Activated CD8-positive, alpha-beta T cell treated with anti-CD3 and anti-CD28 coated beads, Interleukin-2, amount 10 ng/mL, durations not matched to agents 7 days and 5 days (primary cell): Measurements from ENCODE around the gene IL13RA1. TPM values are rescaled to one million over a fixed set of nuclear protein-coding genes. Genes with fewer than 3 reads are reported as not detected.
"Not testable (repeated sequence)": the region's sequence is repeated elsewhere in the genome, so short reads cannot be mapped to it uniquely, and the experiment has no call there.

Experiments used
- ATAC-seq: fragments of 150-1000 bp; cut with Tn5 transposase; one replicate; pipeline ENCODE4 v1.10.0; 2021; ENCODE audit warnings: moderate library complexity
- CTCF ChIA-PET: fragments of 350-600 bp; sonication (Branson Sonifier 250); formaldehyde crosslinking; loops from one replicate; lab custom pipeline; 2021; ENCODE audit warnings: antibody characterized with exemption; lab: Charles Lee
- POLR2A ChIA-PET: fragments of 350-600 bp; sonication (Branson Sonifier 250); formaldehyde crosslinking; loops from one replicate; lab custom pipeline; 2021; ENCODE audit warnings: antibody characterized with exemption; lab: Charles Lee
- DNase-seq: peaks from one replicate; pipeline ENCODE4 v3.0.0-alpha.2; 2020
- H3K27ac Mint-ChIP-seq: one replicate; pipeline ENCODE4 v1.8.0; 2021; ENCODE audit warnings: mild to moderate bottlenecking, mixed read lengths
- H3K27me3 Mint-ChIP-seq: one replicate; pipeline ENCODE4 v1.8.0; 2021; ENCODE audit warnings: low read depth, mixed read lengths
- H3K36me3 Mint-ChIP-seq: one replicate; pipeline ENCODE4 v1.8.0; 2021; ENCODE audit warnings: low read depth, mixed read lengths
- H3K4me1 Mint-ChIP-seq: one replicate; pipeline ENCODE4 v1.8.0; 2021; ENCODE audit warnings: low read depth, mixed read lengths
- H3K4me3 Mint-ChIP-seq: one replicate; pipeline ENCODE4 v1.8.0; 2021; ENCODE audit warnings: mild to moderate bottlenecking, mixed read lengths
- H3K9me3 Mint-ChIP-seq: one replicate; pipeline ENCODE4 v1.8.0; 2022; ENCODE audit warnings: mixed read lengths; ENCODE audit not compliant: insufficient read depth
- total RNA-seq, 2 experiments: library from RNA; stranded (reverse); gene quantifications; one replicate each; pipeline ENCODE4 v1.2.3, GENCODE V29; 2021

Gene IL13RA1
- under 1 TPM in 1 of 2 experiments, not detected in 1; 0.05 TPM for total RNA-seq

DNA sequence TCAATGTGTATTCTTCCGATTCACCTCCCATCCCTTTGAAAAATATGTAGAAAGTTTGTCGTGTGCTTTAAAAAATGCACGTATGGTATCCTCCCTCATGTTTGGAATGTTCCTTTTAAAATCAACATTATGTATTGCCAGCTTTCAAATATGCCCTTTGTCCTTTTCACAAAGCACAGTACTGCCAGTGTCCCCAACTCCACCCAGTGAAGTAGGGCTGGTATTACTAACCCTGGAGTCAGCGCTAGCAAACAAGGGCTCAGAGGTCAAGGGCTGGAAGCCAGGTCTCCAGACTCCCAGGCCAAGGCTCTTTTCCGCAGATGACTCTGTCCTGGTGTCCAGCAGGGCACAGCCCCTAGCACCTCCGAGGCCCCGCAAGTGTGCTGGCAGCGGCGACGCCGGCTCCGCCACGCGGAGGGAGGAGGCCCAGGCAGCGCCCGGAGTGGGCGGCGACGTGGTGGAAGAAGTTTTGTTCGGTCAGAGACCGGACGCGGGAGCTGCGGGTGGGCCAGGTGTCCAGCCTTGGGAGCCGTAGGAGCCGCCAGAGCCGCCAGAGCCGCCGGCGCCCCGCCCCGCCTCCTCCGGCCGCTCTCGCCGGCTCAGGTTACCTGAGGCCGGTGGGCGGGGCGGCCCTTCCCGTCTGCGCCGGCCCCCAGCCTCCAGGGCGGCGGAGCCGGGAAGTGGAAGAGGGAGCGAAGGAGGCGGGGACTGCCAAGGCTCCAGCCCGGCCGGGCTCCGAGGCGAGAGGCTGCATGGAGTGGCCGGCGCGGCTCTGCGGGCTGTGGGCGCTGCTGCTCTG lies at the start of gene IL13RA1:
Gene IL13RA1, plus strand, starts transcription at position 720 of the 799 bp plus-strand sequence. Its CDS starts 33 bp downstream, at position 753.
- ChIA-PET POLR2A (interaction anchor here (0.6 kb wide), 1 partner anchor 22 kb away, joined by 4 read pairs; no protein-coding TSS in a partner anchor), CTCF (no interaction called here)
- H3K27me3 Mint-ChIP-seq, result peaks cover 30% of the 10 kb centered on the region
- no peaks in the 10 kb centered on the region for H3K36me3 Mint-ChIP-seq
- no peak within 1 kb of the TSS for H3K27ac Mint-ChIP-seq
- ATAC-seq (peak; percentile 80), DNase-seq (no peak)
- H3K4me1 Mint-ChIP-seq, result peaks cover 3% of the 10 kb centered on the region
- H3K4me3 Mint-ChIP-seq, result peak within 1 kb of the TSS; percentile 15
- no peaks in the 10 kb centered on the region for H3K9me3 Mint-ChIP-seq

DNA sequence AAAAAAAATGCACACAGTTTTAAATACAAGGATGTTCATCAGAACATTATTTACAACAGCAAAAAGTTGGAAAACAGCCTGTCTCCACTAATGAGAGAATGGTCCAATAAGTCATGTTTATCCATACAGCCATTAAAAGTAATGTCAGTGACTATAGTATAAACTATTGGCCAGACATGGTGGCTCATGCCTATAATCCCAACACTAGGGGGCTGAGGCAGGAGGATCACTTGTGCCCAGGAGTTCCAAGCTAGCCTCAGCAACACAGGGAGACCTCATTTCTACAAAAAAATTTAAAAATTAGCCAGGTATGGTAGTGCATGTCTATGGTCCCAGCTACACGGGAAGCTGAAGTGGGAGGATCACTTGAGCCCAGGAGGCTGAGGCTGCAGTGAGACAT lies 48.1 kb upstream of the IL13RA1 start:
- Mint-ChIP-seq H3K9me3 (no peaks in the 10 kb centered on the region), H3K4me1 (no peaks in the 10 kb centered on the region), H3K27me3 (no peaks in the 10 kb centered on the region), H3K4me3 (no peak overlapping the region), H3K36me3 (peaks cover 14% of the 10 kb centered on the region), H3K27ac (no peak overlapping the region)
- POLR2A ChIA-PET, result no interaction called here
- DNase-seq, result no peak
- ATAC-seq, result no peak
- CTCF ChIA-PET, result no interaction called here

DNA sequence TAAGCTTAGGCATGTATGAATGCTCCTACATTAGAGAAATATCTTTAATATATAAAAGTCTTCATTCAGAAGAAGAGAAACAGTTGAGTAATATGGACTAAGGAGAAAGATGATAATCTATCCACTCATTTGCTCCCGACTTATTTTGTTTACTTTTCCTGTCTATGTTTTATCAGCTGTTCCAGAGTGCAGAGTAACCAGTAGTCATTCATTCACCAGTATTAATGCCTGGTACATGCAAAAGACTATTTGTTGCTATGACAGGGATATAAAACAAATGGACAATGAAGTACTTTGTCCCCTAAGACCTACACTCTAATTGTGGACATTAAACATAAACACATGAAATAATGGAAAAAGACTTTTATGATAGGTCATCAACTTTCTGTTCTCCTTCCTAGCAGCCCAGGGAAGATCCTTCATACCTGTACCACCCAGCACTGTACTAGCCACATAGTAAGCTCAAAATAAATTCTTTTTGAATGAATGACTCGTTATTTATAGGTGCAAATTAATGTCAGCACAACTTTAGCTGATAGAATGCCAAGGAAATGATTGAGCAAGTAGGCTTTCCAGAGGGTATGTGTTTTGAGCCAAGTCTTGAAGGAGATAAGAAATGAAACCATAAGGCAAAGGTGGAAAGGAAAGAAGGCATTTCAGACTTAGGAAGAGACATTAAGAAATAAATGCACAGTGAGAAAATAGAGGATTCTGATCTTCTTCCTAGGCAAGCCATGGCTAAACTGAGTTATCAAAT lies 45.0 kb upstream of the IL13RA1 start:
- ChIA-PET POLR2A (no interaction called here), CTCF (no interaction called here)
- no peaks in the 10 kb centered on the region for H3K4me1 Mint-ChIP-seq
- H3K9me3 Mint-ChIP-seq, result no peaks in the 10 kb centered on the region
- H3K27me3 Mint-ChIP-seq, result no peaks in the 10 kb centered on the region
- no peak overlapping the region for H3K4me3 Mint-ChIP-seq
- no peak overlapping the region for H3K27ac Mint-ChIP-seq
- no peak for ATAC-seq
- peaks cover 20% of the 10 kb centered on the region for H3K36me3 Mint-ChIP-seq
- no peak for DNase-seq

DNA sequence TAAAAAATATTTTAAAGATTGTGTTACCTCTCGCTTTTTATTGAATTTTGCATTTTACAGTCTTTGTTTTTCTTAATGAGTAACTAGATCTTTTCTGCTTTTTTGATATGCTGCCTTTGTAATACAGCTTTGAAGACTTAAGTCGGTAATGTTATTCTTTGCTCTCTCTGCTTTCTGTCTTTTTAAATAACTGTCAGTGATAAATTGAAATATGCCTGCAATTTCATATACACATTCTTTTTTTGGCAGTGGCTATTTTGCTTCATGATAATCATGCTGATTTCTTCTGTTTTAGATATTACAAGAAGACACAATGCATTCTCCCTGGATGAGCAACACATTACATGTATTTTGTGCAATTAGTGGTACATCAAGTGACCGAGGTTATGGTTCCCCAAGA lies 42.0 kb upstream of the IL13RA1 start:
- H3K4me3 Mint-ChIP-seq, result no peak overlapping the region
- H3K36me3 Mint-ChIP-seq, result peaks cover 27% of the 10 kb centered on the region
- POLR2A ChIA-PET, result no interaction called here
- no peak for DNase-seq
- no peaks in the 10 kb centered on the region for H3K27me3 Mint-ChIP-seq
- CTCF ChIA-PET, result no interaction called here
- H3K4me1 Mint-ChIP-seq, result no peaks in the 10 kb centered on the region
- H3K9me3 Mint-ChIP-seq, result no peaks in the 10 kb centered on the region
- H3K27ac Mint-ChIP-seq, result no peak overlapping the region
- no peak for ATAC-seq

DNA sequence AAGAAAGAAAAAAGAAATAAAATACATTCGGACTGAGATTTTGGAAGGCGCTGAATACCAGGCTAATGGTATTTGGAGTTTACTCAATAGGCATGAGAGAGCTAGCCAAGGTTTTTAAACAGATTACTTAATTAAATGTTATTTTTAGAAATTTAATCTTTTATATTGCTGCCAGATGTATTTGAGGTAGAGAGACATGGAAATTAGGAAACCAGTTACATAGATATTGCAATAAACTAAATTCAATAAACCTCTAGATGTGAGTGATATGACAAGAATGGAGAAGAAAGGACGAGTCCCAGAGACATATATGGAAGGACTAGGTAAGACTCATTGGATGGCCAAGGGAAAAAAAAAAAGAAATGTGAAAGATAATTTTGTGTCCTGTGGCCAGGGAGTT lies 38.5 kb upstream of the IL13RA1 start:
- no peak overlapping the region for H3K4me3 Mint-ChIP-seq
- H3K27me3 Mint-ChIP-seq, result no peaks in the 10 kb centered on the region
- no peak for ATAC-seq
- H3K9me3 Mint-ChIP-seq, result no peaks in the 10 kb centered on the region
- no peak overlapping the region for H3K27ac Mint-ChIP-seq
- no peak for DNase-seq
- H3K4me1 Mint-ChIP-seq, result no peaks in the 10 kb centered on the region
- ChIA-PET POLR2A (no interaction called here), CTCF (no interaction called here)
- peaks cover 24% of the 10 kb centered on the region for H3K36me3 Mint-ChIP-seq

DNA sequence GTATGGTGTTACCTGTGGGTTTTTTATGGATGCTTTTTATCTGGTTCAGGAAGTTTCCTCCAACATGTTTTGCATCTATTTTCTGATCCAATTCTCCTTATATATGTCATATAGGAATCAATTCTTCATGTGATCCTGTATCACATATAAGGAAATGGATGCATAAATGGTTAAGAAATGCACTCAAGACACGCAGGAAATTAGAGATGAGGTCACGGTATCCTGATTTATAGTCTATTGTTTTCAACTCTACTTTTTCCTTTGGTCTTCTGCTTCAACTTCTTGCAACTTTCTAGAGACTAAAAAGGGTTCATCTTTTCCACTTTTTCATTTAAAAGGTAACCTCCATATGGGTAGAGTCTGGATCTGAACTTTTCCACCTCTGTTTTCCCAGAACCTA lies 33.6 kb upstream of the IL13RA1 start:
- no peaks in the 10 kb centered on the region for H3K9me3 Mint-ChIP-seq
- H3K36me3 Mint-ChIP-seq, result peaks cover 10% of the 10 kb centered on the region
- ATAC-seq, result no peak
- no peak overlapping the region for H3K27ac Mint-ChIP-seq
- ChIA-PET CTCF (no interaction called here), POLR2A (no interaction called here)
- no peaks in the 10 kb centered on the region for H3K27me3 Mint-ChIP-seq
- DNase-seq, result no peak
- H3K4me1 Mint-ChIP-seq, result no peaks in the 10 kb centered on the region
- no peak overlapping the region for H3K4me3 Mint-ChIP-seq

DNA sequence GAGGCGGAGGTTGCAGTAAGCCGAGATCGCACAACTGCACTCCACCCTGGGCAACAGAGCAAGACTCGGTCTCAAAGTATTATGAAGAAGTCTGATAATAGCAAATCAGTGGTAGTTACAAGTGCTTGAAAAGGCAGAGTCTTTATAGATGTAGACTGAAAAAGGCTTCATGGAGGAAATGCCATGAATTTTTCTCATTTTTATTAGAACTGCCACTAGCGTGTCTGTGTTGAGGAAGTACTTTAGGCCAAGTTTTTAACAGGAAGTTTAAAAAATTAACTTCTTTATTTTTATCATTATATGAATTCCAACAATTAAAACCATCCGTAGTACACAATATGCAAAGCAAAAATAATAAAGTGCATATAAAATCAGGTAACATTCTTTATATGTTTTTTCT lies 32.8 kb upstream of the IL13RA1 start:
- ChIA-PET CTCF (no interaction called here), POLR2A (no interaction called here)
- DNase-seq (no peak), ATAC-seq (no peak)
- Mint-ChIP-seq H3K27ac (no peak overlapping the region), H3K27me3 (no peaks in the 10 kb centered on the region), H3K4me3 (no peak overlapping the region), H3K36me3 (peaks cover 9% of the 10 kb centered on the region), H3K4me1 (no peaks in the 10 kb centered on the region), H3K9me3 (no peaks in the 10 kb centered on the region)

DNA sequence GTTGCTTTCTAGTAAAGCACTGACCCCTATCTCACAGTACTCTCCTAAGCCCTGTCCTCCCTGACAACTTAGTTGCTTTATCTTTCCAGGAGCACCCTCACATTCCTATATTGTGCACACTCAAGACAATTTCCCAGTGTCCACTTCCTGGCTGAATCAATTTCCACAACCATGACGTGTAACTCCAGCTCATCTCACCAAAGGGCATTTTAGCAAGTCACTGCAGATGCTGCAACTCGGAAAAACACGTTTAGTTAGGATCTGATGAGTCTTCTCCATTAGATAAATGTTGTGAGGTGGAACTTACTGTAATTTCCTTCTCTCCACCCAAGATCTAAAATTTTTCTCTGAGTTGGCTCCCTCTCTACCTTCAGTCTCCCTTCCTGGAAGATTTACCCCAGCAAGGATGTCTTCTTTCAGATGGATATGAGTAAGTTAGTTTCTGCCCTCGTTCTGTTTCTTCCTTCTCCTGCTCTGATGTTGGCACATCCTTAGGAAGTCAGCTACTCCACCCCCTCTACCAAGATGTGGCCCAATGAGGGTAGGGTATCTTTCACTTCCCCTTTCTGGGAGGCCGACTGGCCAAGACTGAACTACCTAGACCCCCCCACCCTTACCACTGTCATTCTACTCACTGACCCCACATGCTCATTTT lies 28.8 kb upstream of the IL13RA1 start:
- H3K9me3 Mint-ChIP-seq, result no peaks in the 10 kb centered on the region
- H3K4me1 Mint-ChIP-seq, result no peaks in the 10 kb centered on the region
- no peak overlapping the region for H3K27ac Mint-ChIP-seq
- H3K4me3 Mint-ChIP-seq, result no peak overlapping the region
- ChIA-PET POLR2A (no interaction called here), CTCF (no interaction called here)
- H3K36me3 Mint-ChIP-seq, result peaks cover 7% of the 10 kb centered on the region
- DNase-seq, result no peak
- no peaks in the 10 kb centered on the region for H3K27me3 Mint-ChIP-seq
- ATAC-seq, result no peak

DNA sequence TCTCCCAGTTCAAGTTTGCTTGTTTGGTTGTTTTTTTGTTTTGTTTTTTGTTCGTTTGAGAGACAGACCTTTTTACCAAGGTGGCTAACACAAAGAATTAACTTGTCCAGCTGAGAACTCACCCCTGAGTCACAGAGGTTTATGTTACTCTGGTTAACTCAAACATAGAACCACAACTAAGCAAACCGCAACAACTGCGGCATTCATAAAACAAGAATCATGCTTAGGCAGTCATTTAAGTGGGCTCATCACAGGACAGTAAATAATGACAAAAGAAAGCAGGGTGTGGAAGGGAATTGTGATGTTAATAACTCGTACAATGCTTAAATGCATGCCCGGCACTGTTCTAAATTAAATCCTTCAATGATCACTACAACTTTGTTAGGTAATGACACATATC lies 24.7 kb upstream of the IL13RA1 start:
- no peak overlapping the region for H3K27ac Mint-ChIP-seq
- no peaks in the 10 kb centered on the region for H3K9me3 Mint-ChIP-seq
- ChIA-PET CTCF (no interaction called here), POLR2A (no interaction called here)
- no peaks in the 10 kb centered on the region for H3K4me1 Mint-ChIP-seq
- ATAC-seq (no peak), DNase-seq (no peak)
- peaks cover 5% of the 10 kb centered on the region for H3K36me3 Mint-ChIP-seq
- H3K4me3 Mint-ChIP-seq, result no peak overlapping the region
- H3K27me3 Mint-ChIP-seq, result no peaks in the 10 kb centered on the region

DNA sequence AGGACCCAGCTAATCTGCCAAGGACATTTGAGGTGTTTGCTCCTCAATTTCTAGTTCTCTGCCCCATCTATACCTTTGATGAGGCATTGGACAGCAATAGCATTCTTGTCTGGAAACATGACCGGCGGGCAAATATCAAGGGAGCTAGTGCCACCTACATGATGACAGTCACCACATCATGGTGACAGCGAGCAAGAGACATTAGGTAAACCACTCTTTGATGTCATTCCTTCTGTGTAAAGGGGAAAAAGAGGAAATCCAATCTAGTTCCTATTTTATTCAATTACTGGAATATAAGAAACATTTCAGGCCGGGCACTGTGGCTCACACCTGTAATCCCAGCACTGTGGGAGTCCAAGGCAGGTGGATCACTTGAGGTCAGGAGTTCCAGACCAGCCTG lies 20.7 kb upstream of the IL13RA1 start:
- CTCF ChIA-PET, result no interaction called here
- POLR2A ChIA-PET, result no interaction called here
- Mint-ChIP-seq H3K9me3 (no peaks in the 10 kb centered on the region), H3K4me1 (no peaks in the 10 kb centered on the region), H3K27ac (no peak overlapping the region), H3K27me3 (no peaks in the 10 kb centered on the region), H3K4me3 (no peak overlapping the region), H3K36me3 (no peaks in the 10 kb centered on the region)
- no peak for DNase-seq
- no peak for ATAC-seq

DNA sequence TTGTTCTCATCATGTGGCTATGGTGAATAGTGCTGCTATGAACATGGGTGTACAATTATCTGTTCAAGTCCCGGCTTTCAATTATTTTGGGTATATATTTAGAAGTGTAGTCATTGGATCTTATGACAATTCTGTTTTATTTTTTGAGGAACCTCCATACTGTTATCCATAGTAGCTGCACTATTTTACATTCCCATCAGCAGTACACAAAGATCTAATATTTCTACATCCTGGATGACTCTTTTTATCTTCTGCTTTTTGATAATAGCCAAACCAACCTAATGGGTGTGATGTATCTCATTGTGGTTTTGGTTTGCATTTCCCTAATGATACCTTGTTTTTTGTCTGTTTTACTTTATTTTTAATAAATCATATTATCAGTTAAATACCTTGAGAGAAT lies 12.9 kb upstream of the IL13RA1 start:
- ATAC-seq (no peak), DNase-seq (no peak)
- ChIA-PET CTCF (no interaction called here), POLR2A (no interaction called here)
- H3K9me3 Mint-ChIP-seq, result no peaks in the 10 kb centered on the region
- H3K36me3 Mint-ChIP-seq, result no peaks in the 10 kb centered on the region
- H3K27me3 Mint-ChIP-seq, result peaks cover 2% of the 10 kb centered on the region
- no peaks in the 10 kb centered on the region for H3K4me1 Mint-ChIP-seq
- no peak overlapping the region for H3K27ac Mint-ChIP-seq
- no peak overlapping the region for H3K4me3 Mint-ChIP-seq

DNA sequence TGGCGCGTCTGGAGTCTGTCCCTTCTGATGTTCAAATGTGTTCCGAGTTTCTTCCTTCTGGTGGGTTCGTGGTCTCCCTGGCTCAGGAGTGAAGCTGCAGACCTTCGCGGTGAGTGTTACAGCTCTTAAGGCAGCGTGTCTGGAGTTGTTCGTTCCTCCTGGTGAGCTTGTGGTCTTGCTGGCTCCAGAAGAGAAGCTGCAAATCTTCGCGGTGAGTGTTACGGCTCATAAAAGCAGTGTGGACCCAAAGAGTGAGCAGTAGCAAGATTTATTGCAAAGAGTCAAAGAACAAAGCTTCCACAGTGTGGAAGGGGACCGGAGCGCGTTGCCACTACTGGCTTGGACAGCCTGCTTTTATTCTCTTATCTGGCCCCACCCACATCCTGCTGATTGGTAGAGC lies 11.5 kb upstream of the IL13RA1 start:
- H3K27ac Mint-ChIP-seq, POLR2A ChIA-PET, H3K36me3 Mint-ChIP-seq: not testable (repeated sequence)

More for the DNA sequence above, 11.5 kb upstream of the IL13RA1 start:
- H3K27me3 Mint-ChIP-seq, H3K4me1 Mint-ChIP-seq, ATAC-seq, H3K9me3 Mint-ChIP-seq, CTCF ChIA-PET, H3K4me3 Mint-ChIP-seq, DNase-seq: not testable (repeated sequence)
